NT2/D1 (cell line): ENCODE measurements around the gene AKNA.

Experiments
- DNase-seq: peaks from one replicate; pipeline ENCODE4 v3.0.0-alpha.2; 2011; ENCODE audit warnings: low read depth, low spot score
- H3K27me3 ChIP-seq: 2 replicates; pipeline ENCODE4 v1.6.0; 2011; ENCODE audit warnings: mild to moderate bottlenecking; ENCODE audit not compliant: insufficient read length, insufficient read depth
- H3K36me3 ChIP-seq: 2 replicates; pipeline ENCODE4 v1.6.1; 2011; ENCODE audit warnings: mild to moderate bottlenecking, low read length, mixed read lengths; ENCODE audit not compliant: insufficient read depth, insufficient read length
- H3K4me1 ChIP-seq: 2 replicates; pipeline ENCODE4 v1.5.1; 2011; ENCODE audit not compliant: insufficient read depth, insufficient read length
- H3K4me3 ChIP-seq: 2 replicates; pipeline ENCODE4 v1.5.1; 2011; ENCODE audit warnings: low read depth; ENCODE audit not compliant: insufficient read length
- H3K9ac ChIP-seq: 2 replicates; pipeline ENCODE4 v1.6.0; 2011; ENCODE audit warnings: low read depth; ENCODE audit not compliant: insufficient read length
- H3K9me3 ChIP-seq: 2 replicates; pipeline ENCODE4 v1.5.1; 2011; ENCODE audit warnings: mild to moderate bottlenecking, low read length; ENCODE audit not compliant: insufficient read depth
- SUZ12 ChIP-seq: IDR thresholded peaks from 2 replicates; pipeline ENCODE4 v1.6.1; 2011; ENCODE audit not compliant: insufficient read length, insufficient read depth; ENCODE audit errors: extremely low read depth
- YY1 ChIP-seq: IDR thresholded peaks from 2 replicates; pipeline ENCODE4 v1.6.1; 2011; ENCODE audit not compliant: insufficient read length, insufficient read depth
- ZNF274 ChIP-seq: IDR thresholded peaks from 2 replicates; pipeline ENCODE4 v1.6.1; 2011; ENCODE audit warnings: mild to moderate bottlenecking, low read depth, low read length

The AKNA gene

GRCh38 chr9:114394523-114395333 is 6.9 kb upstream of the AKNA start:
- Histone ChIP-seq H3K36me3 (no peaks in the 10 kb centered on the region), H3K9me3 (no peaks in the 10 kb centered on the region), H3K4me1 (peaks cover 10% of the 10 kb centered on the region), H3K27me3 (no peaks in the 10 kb centered on the region), H3K9ac (peak overlapping the region; percentile 61), H3K4me3 (no peak overlapping the region)
- TF ChIP-seq ZNF274 (no peak), YY1 (no peak), SUZ12 (no peak)
- no peak for DNase-seq

GRCh38 chr9:114392749-114393112 is 4.9 kb upstream of the AKNA start:
- H3K4me3 ChIP-seq: no peak overlapping the region
- H3K27me3 ChIP-seq: no peaks in the 10 kb centered on the region
- H3K9ac ChIP-seq: no peak overlapping the region
- TF ChIP-seq ZNF274 (no peak), SUZ12 (no peak), YY1 (no peak)
- H3K4me1 ChIP-seq: peaks cover 19% of the 10 kb centered on the region
- no peak for DNase-seq
- no peaks in the 10 kb centered on the region for H3K36me3 ChIP-seq
- H3K9me3 ChIP-seq: no peaks in the 10 kb centered on the region

- Histone ChIP-seq H3K4me3 (no peak overlapping the region), H3K4me1 (peaks cover 25% of the 10 kb centered on the region), H3K9ac (no peak overlapping the region), H3K36me3 (no peaks in the 10 kb centered on the region), H3K27me3 (no peaks in the 10 kb centered on the region), H3K9me3 (no peaks in the 10 kb centered on the region)
- TF ChIP-seq SUZ12: no peak
- TF ChIP-seq YY1: no peak
- TF ChIP-seq ZNF274: no peak
- no peak for DNase-seq
These were observed 3.2 kb upstream of the AKNA start for GRCh38 chr9:114390952-114391351.

GRCh38 chr9:114389612-114390368 is 2.0 kb upstream of the AKNA start:
- no peaks in the 10 kb centered on the region for H3K27me3 ChIP-seq
- H3K9ac ChIP-seq: no peak overlapping the region
- TF ChIP-seq ZNF274 (no peak), SUZ12 (no peak), YY1 (no peak)
- DNase-seq: no peak
- peaks cover 32% of the 10 kb centered on the region for H3K4me1 ChIP-seq
- H3K4me3 ChIP-seq: no peak overlapping the region
- no peaks in the 10 kb centered on the region for H3K36me3 ChIP-seq
- no peaks in the 10 kb centered on the region for H3K9me3 ChIP-seq

- H3K9me3 ChIP-seq: no peaks in the 10 kb centered on the region
- H3K4me1 ChIP-seq: peaks cover 32% of the 10 kb centered on the region
- no peak overlapping the region for H3K4me3 ChIP-seq
- no peak for DNase-seq
- H3K36me3 ChIP-seq: no peaks in the 10 kb centered on the region
- no peaks in the 10 kb centered on the region for H3K27me3 ChIP-seq
- peak overlapping the region; percentile 75 for H3K9ac ChIP-seq
- TF ChIP-seq YY1 (no peak), SUZ12 (no peak), ZNF274 (no peak)
These were observed 1.1 kb upstream of the AKNA start for GRCh38 chr9:114388764-114389375.

GRCh38 chr9:114388357-114388682 is 538 bp upstream of the AKNA start:
- Histone ChIP-seq H3K27me3 (no peaks in the 10 kb centered on the region), H3K4me3 (peak overlapping the region; percentile 39), H3K9me3 (no peaks in the 10 kb centered on the region), H3K4me1 (peaks cover 35% of the 10 kb centered on the region), H3K36me3 (no peaks in the 10 kb centered on the region), H3K9ac (peak overlapping the region; percentile 75)
- no peak for TF ChIP-seq ZNF274
- TF ChIP-seq YY1: no peak
- no peak for TF ChIP-seq SUZ12
- no peak for DNase-seq

GRCh38 chr9:114386886-114387679 is 699 bp downstream of the AKNA start:
- TF ChIP-seq ZNF274 (no peak), YY1 (no peak), SUZ12 (no peak)
- peaks cover 38% of the 10 kb centered on the region for H3K4me1 ChIP-seq
- no peaks in the 10 kb centered on the region for H3K9me3 ChIP-seq
- H3K4me3 ChIP-seq: peak overlapping the region; percentile 39
- DNase-seq: no peak
- H3K27me3 ChIP-seq: no peaks in the 10 kb centered on the region
- peak overlapping the region; percentile 75 for H3K9ac ChIP-seq
- no peaks in the 10 kb centered on the region for H3K36me3 ChIP-seq
